HG03139 (cell line): ENCODE data around the gene ZNF142.

Experiments used
- ATAC-seq: cut with Tn5 transposase; IDR thresholded peaks from one replicate; pipeline ENCODE4 v1.9.1; 2021; ENCODE audit not compliant: unreplicated experiment

ZNF142 gene

GRCh38 chr2:218648088-218648786 lies 11.2 kb downstream of the ZNF142 start:
- ATAC-seq: no peak

GRCh38 chr2:218645126-218645525 lies 14.3 kb downstream of the ZNF142 start:
- ATAC-seq: no peak

- no peak for ATAC-seq
These were observed 14.7 kb downstream of the ZNF142 start for GRCh38 chr2:218644721-218645120.

GRCh38 chr2:218643751-218644310 lies 15.6 kb downstream of the ZNF142 start:
- no peak for ATAC-seq

DNA sequence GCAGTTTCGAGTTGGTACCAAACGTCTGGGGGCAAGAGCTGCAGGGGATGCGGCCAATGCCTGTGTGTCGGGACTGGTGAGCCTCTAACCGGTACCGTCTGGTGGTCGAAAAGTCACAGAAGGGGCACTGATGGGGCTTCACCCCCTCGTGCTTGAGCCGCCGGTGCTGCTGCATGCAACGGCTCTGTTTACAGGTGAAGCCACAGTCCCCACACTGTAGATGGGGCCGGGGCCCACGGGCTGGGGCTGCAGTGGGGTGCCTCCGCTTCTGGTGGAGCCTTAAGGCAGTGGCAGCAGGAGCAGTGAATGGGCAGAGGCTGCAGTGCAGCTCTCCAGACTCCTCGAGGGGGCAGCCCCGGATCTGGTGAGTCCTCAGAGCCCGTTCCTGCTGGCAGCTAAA lies 16.6 kb downstream of the ZNF142 start:
- no peak for ATAC-seq

DNA sequence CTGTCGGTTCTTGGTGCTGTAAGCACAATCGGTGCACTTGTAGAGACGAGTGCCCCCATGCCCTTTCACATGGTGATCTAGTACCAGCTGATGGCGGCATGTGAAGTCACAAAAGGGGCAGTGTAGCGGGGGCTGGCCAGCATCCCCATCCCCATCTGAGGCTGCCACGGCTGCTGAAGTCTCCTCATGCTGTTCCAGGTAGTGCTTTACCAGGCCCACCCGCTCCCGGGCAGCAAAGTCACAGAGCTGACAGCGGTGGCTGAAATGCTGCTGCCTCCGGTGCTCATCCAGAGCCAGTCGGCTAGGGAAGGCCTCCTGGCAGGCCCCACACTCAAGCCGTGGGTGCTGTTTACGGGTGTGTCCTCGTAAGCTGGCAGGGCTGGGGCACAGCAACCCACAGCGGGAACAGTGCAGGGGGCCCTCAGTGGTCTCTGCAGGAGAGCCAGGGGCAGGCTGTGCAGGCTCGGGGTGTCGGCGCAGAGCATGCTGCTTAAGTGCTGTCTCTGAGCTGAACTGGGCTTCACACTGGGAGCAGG lies 17.2 kb downstream of the ZNF142 start:
- no peak for ATAC-seq

GRCh38 chr2:218638372-218638771 lies 21.1 kb downstream of the ZNF142 start:
- ATAC-seq: no peak

DNA sequence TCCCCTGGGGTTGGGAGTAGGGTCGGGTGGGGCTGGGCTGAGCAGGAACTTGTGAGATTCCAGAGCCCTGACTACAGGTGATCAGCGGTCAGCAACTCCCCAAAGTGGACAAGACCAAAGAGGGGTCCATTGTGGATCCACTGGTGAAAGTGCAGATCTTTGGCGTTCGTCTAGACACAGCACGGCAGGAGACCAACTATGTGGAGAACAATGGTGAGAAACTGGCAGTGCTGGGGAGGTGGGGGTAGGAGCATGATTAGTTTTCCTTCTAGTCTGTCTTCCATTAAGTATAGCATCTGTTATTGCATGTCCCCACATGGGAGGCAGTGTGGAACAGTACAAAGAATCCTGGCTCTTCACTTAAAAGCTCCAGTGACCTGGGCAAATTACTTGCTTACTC lies 23.7 kb downstream of the ZNF142 start:
- ATAC-seq: no peak

- no peak for ATAC-seq
These were observed 27.6 kb downstream of the ZNF142 start for GRCh38 chr2:218631837-218632236.

GRCh38 chr2:218627939-218628338 lies 31.5 kb downstream of the ZNF142 start:
- ATAC-seq: no peak

GRCh38 chr2:218626369-218626768 lies 33.1 kb downstream of the ZNF142 start:
- no peak for ATAC-seq

DNA sequence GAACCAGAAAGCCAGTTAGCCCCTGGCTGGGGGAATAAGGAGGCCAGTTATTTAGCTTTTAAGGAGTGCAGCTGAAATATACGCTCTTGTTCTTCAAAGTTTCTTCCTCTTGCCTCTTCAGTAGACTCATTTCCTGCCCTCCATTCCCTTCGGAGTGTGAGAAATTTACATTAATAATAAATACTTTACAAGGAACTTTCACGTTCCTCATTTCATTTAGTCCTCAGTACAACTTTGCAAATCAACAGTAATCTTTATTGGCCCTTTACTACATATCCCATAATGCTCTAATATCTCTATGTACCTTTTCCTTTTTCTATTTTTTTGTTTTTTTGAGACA lies 36.1 kb downstream of the ZNF142 start:
- ATAC-seq: no peak

DNA sequence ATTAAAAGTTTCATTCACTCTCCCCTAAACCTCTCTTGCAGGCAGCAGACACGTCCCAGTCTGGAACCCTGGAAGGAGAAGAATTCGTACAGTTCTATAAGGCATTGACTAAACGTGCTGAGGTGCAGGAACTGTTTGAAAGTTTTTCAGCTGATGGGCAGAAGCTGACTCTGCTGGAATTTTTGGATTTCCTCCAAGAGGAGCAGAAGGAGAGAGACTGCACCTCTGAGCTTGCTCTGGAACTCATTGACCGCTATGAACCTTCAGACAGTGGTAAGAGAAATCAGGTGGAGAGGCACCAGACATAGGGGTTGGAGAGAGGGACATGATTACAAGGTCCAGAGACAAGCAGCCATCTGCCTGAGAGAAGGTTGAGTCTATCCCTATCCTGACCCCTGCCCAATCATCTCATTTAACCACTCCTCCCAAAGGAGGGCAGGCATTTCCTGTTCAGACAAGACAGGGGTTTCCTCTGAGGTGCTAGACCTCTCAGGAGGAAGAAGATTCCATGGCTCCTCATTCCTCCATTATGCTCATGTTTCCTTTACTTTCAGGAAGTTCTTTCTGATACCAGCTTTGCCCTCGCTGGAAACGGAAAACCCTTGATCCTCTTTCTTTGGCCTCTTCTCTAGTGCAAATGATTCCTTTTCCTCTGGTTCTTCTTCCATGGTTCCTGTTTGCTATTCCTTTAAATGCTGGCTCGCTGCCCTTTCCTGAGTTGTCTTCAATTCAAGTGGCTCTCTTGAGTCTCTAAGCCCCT lies 36.6 kb downstream of the ZNF142 start:
- ATAC-seq: no peak

DNA sequence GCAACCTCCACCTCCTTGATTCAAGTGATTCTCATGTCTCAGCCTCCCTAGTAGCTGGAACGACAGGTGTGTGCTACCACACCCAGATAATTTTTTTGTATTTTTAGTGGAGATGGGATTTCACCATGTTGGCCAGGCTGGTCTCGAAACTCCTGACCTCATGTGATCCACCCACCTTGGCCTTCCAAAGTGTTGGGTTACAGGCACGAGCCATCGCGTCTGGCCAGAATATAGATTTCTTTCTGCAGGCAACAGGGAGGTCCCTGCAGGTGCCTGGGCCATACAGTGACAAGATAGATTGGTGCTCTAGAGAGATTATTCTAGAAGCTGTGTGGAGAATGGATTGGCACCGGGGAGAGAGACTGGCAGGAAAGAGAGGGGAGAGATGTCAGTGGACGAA lies 38.4 kb downstream of the ZNF142 start:
- ATAC-seq: no peak

- no peak for ATAC-seq
These were observed 41.1 kb downstream of the ZNF142 start for GRCh38 chr2:218618102-218618860.

GRCh38 chr2:218615868-218616315 lies 43.5 kb downstream of the ZNF142 start:
- ATAC-seq: no peak

DNA sequence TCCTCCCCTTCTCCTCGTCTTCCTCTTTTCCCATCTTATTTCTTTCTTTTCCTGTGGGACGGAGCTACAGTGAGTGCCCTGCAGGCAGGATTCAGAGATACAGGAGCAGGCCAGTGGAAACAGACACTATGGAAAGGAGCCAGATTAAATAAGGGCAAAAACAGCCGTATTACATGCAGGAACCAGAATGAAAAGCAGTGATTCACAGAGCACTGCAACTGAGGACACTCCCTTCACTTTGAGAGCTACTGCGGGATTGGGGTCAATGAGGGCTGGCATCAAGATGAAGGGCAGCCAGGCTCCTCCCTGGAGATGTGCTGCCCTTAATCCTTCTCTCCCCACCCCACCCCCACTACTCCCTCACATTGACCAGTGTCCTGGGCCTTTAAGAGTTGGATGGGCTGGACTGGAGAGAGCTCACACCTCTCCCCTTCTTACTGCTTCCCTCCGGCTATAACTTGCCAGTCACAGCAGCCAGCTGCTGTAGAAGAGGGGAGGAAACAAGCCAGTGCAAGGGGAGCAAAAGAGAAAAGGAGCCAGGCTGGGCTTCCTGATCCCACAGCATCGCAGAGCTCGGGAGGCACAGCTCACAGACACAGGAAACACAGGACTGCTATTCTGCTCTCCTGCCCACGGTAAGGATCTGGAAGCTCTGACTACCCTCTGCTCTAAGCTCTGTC lies 51.8 kb downstream of the ZNF142 start, which contains the start of gene PLCD4:
Gene PLCD4, plus strand, starts transcription at position 464 of the 680 bp plus-strand sequence. CDS start 7,841 bp downstream, outside the sequence.
- ATAC-seq: no peak

- ATAC-seq: no peak
These were observed 54.0 kb downstream of the ZNF142 start for GRCh38 chr2:218605432-218605831.
